Measurements from ENCODE around the gene ZC3HAV1. TPM values are rescaled to one million over a fixed set of nuclear protein-coding genes. Genes with fewer than 3 reads are reported as not detected.

The ZC3HAV1 gene
- total RNA-seq, 4 donors from 2014 or later = 3.5 to 10.4 (median 4.5) TPM

DNA sequence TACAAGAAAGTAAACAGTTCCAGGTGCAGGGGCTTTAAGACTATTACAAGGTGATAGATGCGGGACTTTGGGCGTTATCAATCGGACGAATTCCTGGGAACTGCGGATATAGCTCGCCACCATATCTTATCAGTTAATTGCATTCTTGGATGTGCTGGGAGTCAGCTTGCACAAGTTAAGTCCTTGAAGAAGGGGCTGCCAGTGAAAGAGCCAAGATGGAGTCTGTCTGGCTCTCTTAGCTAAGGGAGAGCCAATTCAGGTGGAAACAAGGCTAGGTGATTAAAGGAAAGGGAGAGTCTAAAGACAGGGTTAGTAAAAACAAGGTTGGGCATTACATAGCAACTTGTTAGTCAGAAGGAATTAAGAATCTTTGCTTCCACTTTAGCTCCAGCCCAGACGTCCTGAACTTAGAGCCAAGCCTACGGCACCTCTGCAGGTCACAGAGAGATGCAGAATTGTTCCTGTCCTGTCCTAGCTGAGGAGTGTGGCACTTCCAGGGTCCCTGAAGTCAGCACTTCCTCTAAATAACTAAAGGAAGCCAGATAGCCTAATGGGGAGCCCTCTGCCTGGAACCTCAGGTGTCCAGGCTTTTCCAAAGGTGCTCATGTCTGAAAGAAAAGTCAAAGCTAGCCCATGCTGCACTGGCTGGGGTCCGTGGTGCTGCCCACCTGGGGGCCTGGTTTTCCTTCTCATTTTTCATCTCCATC is 17.3 kb downstream of the ZC3HAV1 start:
- H3K27me3 ChIP-seq = no peaks in the 10 kb centered on the region
- in situ Hi-C loops (cut with MboI; ENCODE audit: low sequenced_read_pairs in 4 of 4) (no loop called here), intact Hi-C loops (cut with DNase I; ENCODE audit: low total_unique reads) (no loop called here)
- H3K4me1 ChIP-seq = peaks cover 3 to 10% of the 10 kb centered on the region in 2 donors
- ATAC-seq = no peak
- DNase-seq = no peak
- peaks cover 0 to 12% of the 10 kb centered on the region in 2 donors for H3K36me3 ChIP-seq
- no peak for TF ChIP-seq POLR2A (IDR thresholded peaks at IDR 0.05)
- TF ChIP-seq, protein P1, sequence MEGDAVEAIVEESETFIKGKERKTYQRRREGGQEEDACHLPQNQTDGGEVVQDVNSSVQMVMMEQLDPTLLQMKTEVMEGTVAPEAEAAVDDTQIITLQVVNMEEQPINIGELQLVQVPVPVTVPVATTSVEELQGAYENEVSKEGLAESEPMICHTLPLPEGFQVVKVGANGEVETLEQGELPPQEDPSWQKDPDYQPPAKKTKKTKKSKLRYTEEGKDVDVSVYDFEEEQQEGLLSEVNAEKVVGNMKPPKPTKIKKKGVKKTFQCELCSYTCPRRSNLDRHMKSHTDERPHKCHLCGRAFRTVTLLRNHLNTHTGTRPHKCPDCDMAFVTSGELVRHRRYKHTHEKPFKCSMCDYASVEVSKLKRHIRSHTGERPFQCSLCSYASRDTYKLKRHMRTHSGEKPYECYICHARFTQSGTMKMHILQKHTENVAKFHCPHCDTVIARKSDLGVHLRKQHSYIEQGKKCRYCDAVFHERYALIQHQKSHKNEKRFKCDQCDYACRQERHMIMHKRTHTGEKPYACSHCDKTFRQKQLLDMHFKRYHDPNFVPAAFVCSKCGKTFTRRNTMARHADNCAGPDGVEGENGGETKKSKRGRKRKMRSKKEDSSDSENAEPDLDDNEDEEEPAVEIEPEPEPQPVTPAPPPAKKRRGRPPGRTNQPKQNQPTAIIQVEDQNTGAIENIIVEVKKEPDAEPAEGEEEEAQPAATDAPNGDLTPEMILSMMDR (IDR thresholded peaks at IDR 0.05 in 4 of 5, conservative IDR thresholded peaks at IDR 0.05 in 1 of 5) = no peak
- H3K9me3 ChIP-seq = no peaks in the 10 kb centered on the region
- H3K4me3 ChIP-seq = no peak overlapping the region
- H3K27ac ChIP-seq = no peak overlapping the region

DNA sequence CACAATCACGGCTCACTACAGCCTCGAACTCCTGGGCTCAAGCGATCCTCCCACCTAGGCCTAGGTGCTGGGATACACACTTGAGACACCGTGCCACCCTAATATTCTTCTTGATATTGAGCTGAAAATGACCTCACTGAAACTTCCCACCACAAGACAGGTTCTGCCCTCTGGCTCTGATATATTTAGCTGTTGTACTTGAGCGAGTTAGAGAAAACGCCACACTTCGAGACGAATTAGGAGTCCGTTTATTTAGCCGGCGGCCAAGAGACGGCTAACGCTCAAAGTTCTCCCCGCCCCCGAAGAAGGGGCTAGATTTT is 17.9 kb downstream of the ZC3HAV1 start:
- peaks cover 3 to 10% of the 10 kb centered on the region in 2 donors for H3K4me1 ChIP-seq
- peaks cover 0 to 12% of the 10 kb centered on the region in 2 donors for H3K36me3 ChIP-seq

DNA sequence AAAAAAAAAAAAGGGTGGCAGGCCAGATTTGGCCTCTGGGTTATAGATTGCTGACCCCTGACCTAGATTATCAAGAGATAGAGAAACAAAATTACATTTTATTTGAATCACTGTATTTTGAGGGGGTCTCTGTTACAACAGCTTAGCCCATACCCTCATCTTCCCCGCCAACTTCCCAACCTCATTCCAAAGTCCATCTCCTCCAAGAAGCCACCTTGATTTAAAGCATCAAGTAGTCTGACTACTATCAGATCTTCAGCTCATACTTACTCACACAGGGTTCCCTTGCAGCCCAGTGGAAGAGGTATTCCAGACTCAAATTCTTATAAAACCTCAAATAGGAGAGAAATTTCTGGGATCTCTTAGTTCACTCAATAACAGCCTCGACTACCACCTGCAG is 20.4 kb downstream of the ZC3HAV1 start:
- DNase-seq (no peak), ATAC-seq (no peak)
- no peak overlapping the region for H3K27ac ChIP-seq
- H3K4me3 ChIP-seq = no peak overlapping the region
- H3K4me1 ChIP-seq = peaks cover 3% of the 10 kb centered on the region in 2 donors
- H3K27me3 ChIP-seq = no peaks in the 10 kb centered on the region
- TF ChIP-seq, protein P1 (IDR thresholded peaks at IDR 0.05 in 4 of 5, conservative IDR thresholded peaks at IDR 0.05 in 1 of 5) = no peak
- no peak for TF ChIP-seq POLR2A (IDR thresholded peaks at IDR 0.05)
- H3K9me3 ChIP-seq = no peaks in the 10 kb centered on the region
- in situ Hi-C loops (cut with MboI; ENCODE audit: low sequenced_read_pairs in 4 of 4) = no loop called here
- intact Hi-C loops (cut with DNase I; ENCODE audit: low total_unique reads) = no loop called here
- peaks cover 0 to 12% of the 10 kb centered on the region in 2 donors for H3K36me3 ChIP-seq

More for the DNA sequence above, 17.9 kb downstream of the ZC3HAV1 start:
- in situ Hi-C loops (cut with MboI; ENCODE audit: low sequenced_read_pairs in 4 of 4) (no loop called here), intact Hi-C loops (cut with DNase I; ENCODE audit: low total_unique reads) (no loop called here)
- DNase-seq (no peak), ATAC-seq (no peak)
- Histone ChIP-seq H3K9me3 (no peaks in the 10 kb centered on the region), H3K4me3 (no peak overlapping the region), H3K27me3 (no peaks in the 10 kb centered on the region), H3K27ac (peak overlapping the region in 1 of 4 donors; percentile 33)
- TF ChIP-seq, protein P1 (IDR thresholded peaks at IDR 0.05 in 4 of 5, conservative IDR thresholded peaks at IDR 0.05 in 1 of 5) = no peak
- TF ChIP-seq POLR2A (IDR thresholded peaks at IDR 0.05) = no peak

DNA sequence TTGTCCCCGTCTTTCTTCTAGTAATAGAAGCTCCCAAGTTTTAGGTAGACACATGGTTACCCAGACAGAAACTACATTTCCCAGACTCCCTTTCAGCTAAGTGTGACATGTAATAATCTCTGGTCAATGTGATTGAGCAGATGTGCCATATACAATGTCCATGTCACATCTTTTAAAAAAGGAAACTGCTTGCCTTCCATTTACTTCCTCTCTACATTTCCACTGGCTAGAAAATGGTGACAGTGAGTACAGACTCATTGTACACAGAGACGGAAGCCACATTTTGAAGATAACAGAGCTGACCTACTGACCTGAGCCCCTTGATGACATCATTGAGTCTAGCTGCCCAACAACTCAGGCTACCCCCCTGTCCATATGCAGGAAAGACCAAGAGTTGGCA is 21.3 kb downstream of the ZC3HAV1 start:
- H3K27me3 ChIP-seq = no peaks in the 10 kb centered on the region
- H3K36me3 ChIP-seq = peaks cover 0 to 14% of the 10 kb centered on the region in 2 donors
- peaks cover 0 to 3% of the 10 kb centered on the region in 2 donors for H3K4me1 ChIP-seq
- DNase-seq (no peak), ATAC-seq (no peak)
- TF ChIP-seq, protein P1 (IDR thresholded peaks at IDR 0.05 in 4 of 5, conservative IDR thresholded peaks at IDR 0.05 in 1 of 5) = no peak
- TF ChIP-seq POLR2A (IDR thresholded peaks at IDR 0.05) = no peak
- no peak overlapping the region for H3K4me3 ChIP-seq
- in situ Hi-C loops (cut with MboI; ENCODE audit: low sequenced_read_pairs in 4 of 4) = no loop called here
- no peaks in the 10 kb centered on the region for H3K9me3 ChIP-seq
- intact Hi-C loops (cut with DNase I; ENCODE audit: low total_unique reads) = no loop called here
- no peak overlapping the region for H3K27ac ChIP-seq

DNA sequence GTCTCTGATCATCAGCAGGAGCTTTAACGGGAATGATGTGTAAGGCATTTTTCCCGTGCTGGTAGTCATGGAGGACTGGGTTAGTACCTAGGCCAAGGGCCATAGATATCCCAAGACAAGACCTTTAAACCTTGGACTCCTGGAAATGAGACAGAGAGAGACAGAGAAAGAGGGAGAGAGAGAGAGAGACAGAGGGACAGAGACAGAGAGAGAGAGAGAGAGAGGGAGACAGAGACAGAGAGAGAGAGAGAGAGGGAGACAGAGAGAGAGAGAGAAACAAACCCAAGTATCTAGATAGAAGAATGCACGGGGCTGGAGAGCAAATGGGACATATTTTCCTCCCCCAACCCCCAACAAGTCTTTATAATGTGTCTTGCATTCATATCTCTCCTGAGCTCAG is 22.3 kb downstream of the ZC3HAV1 start:
- no peak for ATAC-seq
- peaks cover 0 to 23% of the 10 kb centered on the region in 2 donors for H3K36me3 ChIP-seq
- no peaks in the 10 kb centered on the region for H3K27me3 ChIP-seq
- TF ChIP-seq, protein P1 (IDR thresholded peaks at IDR 0.05 in 4 of 5, conservative IDR thresholded peaks at IDR 0.05 in 1 of 5) = no peak
- no peak for TF ChIP-seq POLR2A (IDR thresholded peaks at IDR 0.05)
- no peaks in the 10 kb centered on the region for H3K4me1 ChIP-seq
- in situ Hi-C loops (cut with MboI; ENCODE audit: low sequenced_read_pairs in 4 of 4) (no loop called here), intact Hi-C loops (cut with DNase I; ENCODE audit: low total_unique reads) (no loop called here)
- H3K4me3 ChIP-seq = no peak overlapping the region
- H3K27ac ChIP-seq = no peak overlapping the region
- no peaks in the 10 kb centered on the region for H3K9me3 ChIP-seq
- DNase-seq = no peak

All from gastrocnemius medialis (tissue), 4 donors.